B cell (primary cell): ENCODE data around the gene COL3A1.

Source experiments
- CTCF ChIP-seq: fragments of 200-600 bp; IDR thresholded peaks from one replicate; pipeline ENCODE4 v1.8.0; 2022; ENCODE audit warnings: antibody characterized with exemption, mild to moderate bottlenecking
- EZH2 ChIP-seq: IDR thresholded peaks from 2 replicates; pipeline ENCODE4 v1.6.1; 2012; ENCODE audit warnings: borderline replicate concordance, low read depth, mild to moderate bottlenecking, moderate library complexity, low read length; ENCODE audit not compliant: insufficient read depth, poor library complexity, severe bottlenecking

- TF ChIP-seq CTCF = no peak
- no peak for TF ChIP-seq EZH2
Measured at GRCh38 chr2:189057316-189057715, 83.1 kb downstream of the COL3A1 start.
